Ovary (tissue), 3 donors: ENCODE measurements around the gene MBD3L2B.
"Not testable (repeated sequence)": the region's sequence is repeated elsewhere in the genome, so short reads cannot be mapped to it uniquely, and the experiment has no call there.

Source experiments
- CTCF ChIP-seq, 3 donors: fragments of 450-650 bp in 2 of 3; fragments of 200-600 bp in 1 of 3; IDR thresholded peaks; one replicate each; pipeline versions ENCODE4 v1.5.1 to v1.8.0; 2016 to 2022; ENCODE audit warnings: antibody characterized with exemption in 3 of 3, mild to moderate bottlenecking in 1 of 3
- POLR2A ChIP-seq: fragments of 450-650 bp; IDR thresholded peaks from one replicate; pipeline ENCODE4 v1.6.1; 2017; ENCODE audit warnings: antibody characterized with exemption, mild to moderate bottlenecking, moderate library complexity
- donor health status: DM: no; HTN: no; CAD: no.

- not testable (repeated sequence) for TF ChIP-seq POLR2A; CTCF (IDR thresholded peaks at IDR 0.05)
Observed at GRCh38 chr19:7058576-7058975, 37.3 kb upstream of the MBD3L2B start, which contains the start of gene MBD3L3.
